Pulmonary artery endothelial cell (primary cell): ENCODE measurements around the gene RAB3IL1. TPM values are rescaled to one million over a fixed set of nuclear protein-coding genes. Genes with fewer than 3 reads are reported as not detected.
"Not testable (repeated sequence)": the region's sequence is repeated elsewhere in the genome, so short reads cannot be mapped to it uniquely, and the experiment has no call there.

Experiments used
- DNase-seq: peaks from one replicate; pipeline ENCODE4 v3.0.0-alpha.2; 2011; ENCODE audit warnings: low read depth, low spot score
- total RNA-seq: library from RNA; depleted of rRNA; stranded (reverse); fragments of >200 nt; gene quantifications from 2 replicates; pipeline ENCODE4 v1.2.3, GENCODE V29; 2014

The RAB3IL1 gene
- total RNA-seq, 1 donor from 2014 or later: 0.92 TPM

- DNase-seq: peak; percentile 96
These were observed 29.4 kb downstream of the RAB3IL1 start for GRCh38 chr11:61887839-61888494.

DNA sequence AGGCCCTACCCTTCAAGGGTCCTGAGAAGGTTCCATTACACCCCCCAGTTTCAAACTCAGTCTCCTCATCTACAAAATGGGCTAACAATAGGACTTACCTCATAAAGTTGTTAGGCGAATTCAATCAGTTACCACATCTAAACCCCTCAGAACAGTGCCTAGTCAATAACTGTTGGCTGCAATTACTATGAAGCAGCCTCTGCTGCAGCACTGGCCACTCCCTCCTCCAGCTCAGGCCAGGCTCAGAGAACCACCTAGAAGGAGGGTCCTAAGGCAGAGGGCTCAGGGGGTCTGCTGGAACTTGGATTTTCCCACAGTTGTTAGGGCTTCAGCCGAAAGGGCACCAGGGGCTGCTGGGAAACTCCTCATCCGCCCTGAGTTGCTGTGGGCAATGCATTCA is 30.7 kb downstream of the RAB3IL1 start:
- DNase-seq: no peak

GRCh38 chr11:61885784-61886580 is 31.4 kb downstream of the RAB3IL1 start:
- DNase-seq: no peak

GRCh38 chr11:61885166-61885778 is 32.1 kb downstream of the RAB3IL1 start:
- DNase-seq: no peak

- no peak for DNase-seq
These were observed 33.4 kb downstream of the RAB3IL1 start for GRCh38 chr11:61883947-61884346.

- no peak for DNase-seq
These were observed 34.0 kb downstream of the RAB3IL1 start for GRCh38 chr11:61883327-61883726.

DNA sequence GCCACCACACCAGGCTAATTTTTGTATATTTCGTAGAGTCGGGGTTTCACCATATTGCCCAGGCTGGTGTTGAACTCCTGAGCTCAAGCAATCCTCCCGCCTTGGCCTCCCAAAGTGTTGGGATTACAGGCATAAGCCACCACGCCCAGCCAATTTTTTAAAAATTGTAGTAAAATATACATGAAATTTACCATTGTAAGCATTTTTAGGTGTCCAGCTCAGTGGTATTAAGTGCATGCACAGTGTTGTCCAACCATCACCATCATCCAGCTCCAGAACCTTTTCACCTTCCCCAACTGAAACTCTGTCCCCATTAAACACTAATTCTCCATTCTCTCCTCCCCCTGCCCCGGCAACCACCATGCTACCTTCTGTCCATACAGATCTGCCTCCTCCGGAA is 34.5 kb downstream of the RAB3IL1 start:
- DNase-seq: no peak

GRCh38 chr11:61882267-61882666 is 35.1 kb downstream of the RAB3IL1 start:
- not testable (repeated sequence) for DNase-seq

GRCh38 chr11:61881397-61881796 is 36.0 kb downstream of the RAB3IL1 start:
- no peak for DNase-seq

- no peak for DNase-seq
These were observed 36.9 kb downstream of the RAB3IL1 start for GRCh38 chr11:61880454-61880853.

GRCh38 chr11:61880031-61880430 is 37.3 kb downstream of the RAB3IL1 start:
- no peak for DNase-seq

GRCh38 chr11:61879152-61879551 is 38.2 kb downstream of the RAB3IL1 start:
- DNase-seq: no peak

DNA sequence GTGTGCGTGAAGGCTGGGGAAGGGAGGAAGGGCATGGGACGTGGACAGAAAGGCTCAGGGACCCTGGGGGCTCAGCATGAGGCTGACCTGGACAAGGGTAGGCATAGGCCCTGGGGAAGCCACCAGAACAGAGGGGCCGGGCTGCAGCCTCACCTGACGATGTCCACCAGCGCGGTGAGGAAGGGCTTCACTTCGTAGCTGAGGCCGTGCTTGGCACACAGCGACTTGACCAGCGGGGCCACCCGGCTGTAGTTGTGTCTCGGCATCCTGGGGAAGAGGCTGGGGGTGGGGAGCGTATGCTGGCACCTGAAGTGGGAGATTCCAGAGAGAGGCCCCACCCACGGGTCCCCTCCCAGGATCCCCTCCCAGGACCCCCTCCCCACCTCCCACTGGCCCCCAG is 41.7 kb downstream of the RAB3IL1 start:
- no peak for DNase-seq

GRCh38 chr11:61874853-61875252 is 42.5 kb downstream of the RAB3IL1 start:
- DNase-seq: no peak

- DNase-seq: no peak
These were observed 43.0 kb downstream of the RAB3IL1 start for GRCh38 chr11:61874377-61874809.

GRCh38 chr11:61873588-61874376 is 43.6 kb downstream of the RAB3IL1 start:
- no peak for DNase-seq

DNA sequence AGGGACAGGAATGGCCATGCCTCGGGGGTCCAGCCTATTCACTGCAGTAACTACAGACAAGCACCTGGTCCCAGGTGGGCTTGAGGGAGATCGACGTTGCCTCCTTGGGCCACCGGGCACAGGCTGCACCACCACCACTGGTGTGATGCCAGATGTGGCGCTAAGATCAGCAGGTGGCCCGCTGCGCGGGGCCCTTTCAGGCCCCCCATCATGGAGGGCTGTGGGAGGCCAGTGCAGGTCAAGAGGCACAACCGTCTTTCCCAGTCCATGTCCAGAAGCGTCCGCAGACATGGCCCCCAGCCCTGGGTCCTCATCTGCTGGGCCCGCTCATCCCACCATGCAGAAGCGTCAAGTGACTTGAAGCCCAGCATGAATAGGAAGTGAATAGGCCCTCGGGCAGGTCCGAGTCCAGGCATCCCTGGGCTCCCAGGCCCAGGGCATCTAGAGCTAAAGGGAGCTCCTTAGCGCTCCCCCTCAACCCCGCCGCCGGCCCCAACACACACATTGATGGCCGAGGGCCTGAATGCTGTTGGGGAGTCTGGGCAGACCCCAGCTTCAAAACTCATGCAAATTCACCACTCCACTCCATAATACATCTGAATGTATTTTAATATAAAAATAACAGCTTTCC is 44.3 kb downstream of the RAB3IL1 start:
- DNase-seq: no peak

GRCh38 chr11:61871158-61871597 is 46.2 kb downstream of the RAB3IL1 start:
- no peak for DNase-seq

- no peak for DNase-seq
These were observed 46.8 kb downstream of the RAB3IL1 start for GRCh38 chr11:61870541-61871031.

- DNase-seq: no peak
These were observed 47.5 kb downstream of the RAB3IL1 start for GRCh38 chr11:61869708-61870451.
